PC-3 (cell line): ENCODE measurements around the gene SOWAHB. TPM values are rescaled to one million over a fixed set of nuclear protein-coding genes. Genes with fewer than 3 reads are reported as not detected.

ENCODE experiments used
- ATAC-seq: fragments of 200-7000 bp; cut with Tn5 transposase; 2 replicates; pipeline ENCODE4 v1.9.1; 2020; ENCODE audit warnings: mild to moderate bottlenecking, moderate library complexity
- BruUV-seq: library from RNA; stranded (reverse); fragments of 400-500 nt; replicated peaks from 2 replicates; lab custom pipeline; 2021; lab: Mats Ljungman, UMichigan
- CTCF ChIA-PET: fragments of 300-600 bp; sonication (Branson Sonifier 250); formaldehyde crosslinking; loops from one replicate; lab custom pipeline; 2022; ENCODE audit warnings: antibody characterized with exemption; lab: Charles Lee
- POLR2A ChIA-PET: fragments of 300-600 bp; sonication (Branson Sonifier 250); formaldehyde crosslinking; loops from one replicate; lab custom pipeline; 2022; ENCODE audit warnings: antibody characterized with exemption; ENCODE audit not compliant: unreplicated experiment; lab: Charles Lee
- DNase-seq: peaks from one replicate; pipeline ENCODE4 v3.0.0-alpha.2; 2015
- H2AFZ ChIP-seq: fragments of 300-600 bp; sonication (generic); 2 replicates; pipeline ENCODE4 v1.6.0; 2016; ENCODE audit warnings: antibody characterized with exemption, low read length
- H3F3A ChIP-seq: fragments of 300-600 bp; sonication (generic); one replicate; pipeline ENCODE4 v1.6.0; 2017; ENCODE audit warnings: antibody characterized with exemption, low read length, control low read depth, mild to moderate bottlenecking; ENCODE audit not compliant: unreplicated experiment
- H3K27ac ChIP-seq: fragments of 300-600 bp; sonication (generic); 2 replicates; pipeline ENCODE4 v1.5.1; 2016; ENCODE audit warnings: mild to moderate bottlenecking, low read length
- H3K27me3 ChIP-seq: fragments of 300-600 bp; sonication (generic); 2 replicates; pipeline ENCODE4 v1.6.1; 2016; ENCODE audit warnings: low read length, mixed read lengths
- H3K36me3 ChIP-seq: fragments of 300-600 bp; sonication (generic); 2 replicates; pipeline ENCODE4 v1.6.1; 2016; ENCODE audit warnings: low read depth, mixed run types, low read length, mixed read lengths
- H3K4me1 ChIP-seq: fragments of 300-600 bp; sonication (generic); 2 replicates; pipeline ENCODE4 v1.5.1; 2016; ENCODE audit warnings: low read length; ENCODE audit not compliant: insufficient read depth
- H3K4me2 ChIP-seq: fragments of 300-600 bp; sonication (generic); 2 replicates; pipeline ENCODE4 v1.6.0; 2016; ENCODE audit warnings: low read length
- H3K4me3 ChIP-seq: fragments of 300-600 bp; sonication (generic); 2 replicates; pipeline ENCODE4 v1.5.1; 2016; ENCODE audit warnings: mild to moderate bottlenecking, low read length, mixed read lengths
- H3K79me2 ChIP-seq: fragments of 300-600 bp; sonication (generic); 2 replicates; pipeline ENCODE4 v1.6.1; 2017; ENCODE audit warnings: low read length, mixed read lengths
- H3K9ac ChIP-seq: fragments of 300-600 bp; sonication (generic); 2 replicates; pipeline ENCODE4 v1.6.0; 2016; ENCODE audit warnings: mild to moderate bottlenecking, low read length
- H3K9me2 ChIP-seq: fragments of 300-600 bp; sonication (generic); replicated peaks from 2 replicates; pipeline ENCODE4 v1.6.1; 2016; ENCODE audit warnings: mixed run types, low read length, mixed read lengths
- H3K9me3 ChIP-seq: fragments of 300-600 bp; sonication (generic); 2 replicates; pipeline ENCODE4 v1.6.1; 2016; ENCODE audit warnings: low read length, mixed read lengths
- H4K20me1 ChIP-seq: fragments of 300-600 bp; sonication (generic); 2 replicates; pipeline ENCODE4 v1.6.1; 2016; ENCODE audit warnings: low read length, mixed read lengths
- CTCF ChIP-seq: fragments of 300-600 bp; sonication (generic); conservative IDR thresholded peaks from 2 replicates; pipeline ENCODE4 v1.5.1; 2017; ENCODE audit warnings: antibody characterized with exemption, low read depth, mild to moderate bottlenecking, low read length
- EZH2 ChIP-seq: fragments of 300-600 bp; sonication (generic); IDR thresholded peaks from one replicate; pipeline ENCODE4 v1.6.1; 2017; ENCODE audit warnings: antibody characterized with exemption, mild to moderate bottlenecking, low read length; ENCODE audit not compliant: unreplicated experiment
- EZH2phosphoT487 ChIP-seq: fragments of 300-600 bp; sonication (generic); IDR thresholded peaks from 2 replicates; pipeline ENCODE4 v1.6.1; 2018; ENCODE audit warnings: mild to moderate bottlenecking, antibody characterized with exemption, low read length, borderline replicate concordance
- intact Hi-C: fragments of 100-400 bp; cut with micrococcal nuclease; formaldehyde crosslinking; loops from 2 replicates; pipeline ENCODE4 v1.9.0; 2023
- total RNA-seq: library from RNA; depleted of rRNA; stranded (reverse); fragments of >200 nt; gene quantifications from 2 replicates; pipeline ENCODE4 v1.2.3, GENCODE V29; 2014

The SOWAHB gene
- total RNA-seq, 1 experiment from 2014 or later, result 4.8 TPM

GRCh38 chr4:76886214-76886613 is 11.7 kb downstream of the SOWAHB start:
- intact Hi-C loops, result no loop called here
- Histone ChIP-seq H3K4me3 (no peak overlapping the region), H3K9me2 (no peaks in the 10 kb centered on the region), H3K27me3 (no peaks in the 10 kb centered on the region), H3K27ac (no peak overlapping the region), H3K4me1 (peaks cover 3% of the 10 kb centered on the region), H3K9me3 (no peaks in the 10 kb centered on the region), H3K36me3 (no peaks in the 10 kb centered on the region), H3K4me2 (no peak overlapping the region), H2AFZ (no peak overlapping the region), H3K9ac (no peak overlapping the region), H4K20me1 (no peaks in the 10 kb centered on the region), H3K79me2 (no peaks in the 10 kb centered on the region), H3F3A (no peaks in the 10 kb centered on the region)
- ATAC-seq (no peak), DNase-seq (no peak)
- no peak for TF ChIP-seq EZH2
- no peak for TF ChIP-seq CTCF
- TF ChIP-seq EZH2phosphoT487, result no peak
- POLR2A ChIA-PET, result no interaction called here
- BruUV-seq, result no TSS peak
- CTCF ChIA-PET, result no interaction called here

- H3K36me3 ChIP-seq, result no peaks in the 10 kb centered on the region
- no peaks in the 10 kb centered on the region for H3F3A ChIP-seq
- no peak overlapping the region for H3K27ac ChIP-seq
- ATAC-seq (no peak), DNase-seq (no peak)
- no peak overlapping the region for H3K9ac ChIP-seq
- ChIA-PET POLR2A (no interaction called here), CTCF (no interaction called here)
- no peaks in the 10 kb centered on the region for H4K20me1 ChIP-seq
- no peaks in the 10 kb centered on the region for H3K79me2 ChIP-seq
- TF ChIP-seq EZH2 (no peak), CTCF (no peak), EZH2phosphoT487 (no peak)
- H3K4me3 ChIP-seq, result no peak overlapping the region
- no peak overlapping the region for H3K4me2 ChIP-seq
- no TSS peak for BruUV-seq
- H2AFZ ChIP-seq, result no peak overlapping the region
- no peaks in the 10 kb centered on the region for H3K9me3 ChIP-seq
- no peaks in the 10 kb centered on the region for H3K27me3 ChIP-seq
- no peaks in the 10 kb centered on the region for H3K9me2 ChIP-seq
- intact Hi-C loops, result no loop called here
- peaks cover 16% of the 10 kb centered on the region for H3K4me1 ChIP-seq
Observed at GRCh38 chr4:76883147-76883546, 14.8 kb downstream of the SOWAHB start.

GRCh38 chr4:76882630-76883029 is 15.3 kb downstream of the SOWAHB start:
- TF ChIP-seq CTCF (no peak), EZH2phosphoT487 (no peak), EZH2 (no peak)
- Histone ChIP-seq H3K4me1 (peaks cover 16% of the 10 kb centered on the region), H3K4me3 (no peak overlapping the region), H3K9ac (no peak overlapping the region), H3F3A (no peaks in the 10 kb centered on the region), H3K36me3 (no peaks in the 10 kb centered on the region), H3K4me2 (no peak overlapping the region), H3K27ac (no peak overlapping the region), H3K9me3 (no peaks in the 10 kb centered on the region), H4K20me1 (no peaks in the 10 kb centered on the region), H3K27me3 (no peaks in the 10 kb centered on the region), H3K9me2 (no peaks in the 10 kb centered on the region), H3K79me2 (no peaks in the 10 kb centered on the region), H2AFZ (no peak overlapping the region)
- POLR2A ChIA-PET, result no interaction called here
- CTCF ChIA-PET, result no interaction called here
- intact Hi-C loops, result no loop called here
- DNase-seq, result no peak
- BruUV-seq, result no TSS peak
- ATAC-seq, result no peak
